Stimulated activated CD4-positive, alpha-beta T cell treated with anti-CD3 and anti-CD28 coated beads, TNF-alpha, amount 100 ng/mL, for 24 hours (primary cell): ENCODE measurements around the gene KDM2B.
A peak's percentile ranks its signal among the peaks of the same experiment; 100 is the strongest.

Source experiments
- DNase-seq, 3 experiments: peaks; one replicate each; pipeline ENCODE4 v3.0.0-alpha.2; 2020; ENCODE audit warnings: low read depth in 3 of 3

The KDM2B gene

GRCh38 chr12:121580959-121581685 lies at the start of gene KDM2B:
Gene KDM2B (minus strand): TSS chr12:121581023. CDS start chr12:121580911, 112 bp downstream.
- no peak for DNase-seq

GRCh38 chr12:121628536-121628935 lies 47.7 kb upstream of the KDM2B start:
- DNase-seq, result no peak

GRCh38 chr12:121628037-121628436 lies 47.2 kb upstream of the KDM2B start:
- DNase-seq, result no peak

GRCh38 chr12:121626853-121627640 lies 46.2 kb upstream of the KDM2B start:
- peak; percentile 79 to 92 (median 80) for DNase-seq

- DNase-seq, result peak; percentile 84 to 97 (median 90)
These were observed 45.4 kb upstream of the KDM2B start, which contains the start of gene ORAI1 for GRCh38 chr12:121626087-121626852. Gene ORAI1 (plus strand): TSS chr12:121626530.

- DNase-seq, result no peak
These were observed 39.6 kb upstream of the KDM2B start for GRCh38 chr12:121620333-121620891.

- DNase-seq, result no peak
These were observed 37.9 kb upstream of the KDM2B start for GRCh38 chr12:121618659-121619233.

- DNase-seq, result no peak
These were observed 34.1 kb upstream of the KDM2B start for GRCh38 chr12:121614872-121615467.

GRCh38 chr12:121613462-121613861 lies 32.6 kb upstream of the KDM2B start:
- DNase-seq, result no peak

- peak in 1 of 3 experiments; percentile 38 for DNase-seq
These were observed 30.5 kb upstream of the KDM2B start for GRCh38 chr12:121611306-121611705.

- DNase-seq, result no peak
These were observed 29.7 kb upstream of the KDM2B start for GRCh38 chr12:121610239-121611149.

- no peak for DNase-seq
These were observed 27.5 kb upstream of the KDM2B start for GRCh38 chr12:121608301-121608700.

GRCh38 chr12:121603581-121603980 lies 22.8 kb upstream of the KDM2B start:
- no peak for DNase-seq

- DNase-seq, result no peak
These were observed 21.9 kb upstream of the KDM2B start for GRCh38 chr12:121602766-121603165.

GRCh38 chr12:121600702-121601336 lies 20.0 kb upstream of the KDM2B start:
- DNase-seq, result no peak

GRCh38 chr12:121596526-121596925 lies 15.7 kb upstream of the KDM2B start:
- no peak for DNase-seq

- no peak for DNase-seq
These were observed 14.7 kb upstream of the KDM2B start for GRCh38 chr12:121595520-121595919.

- DNase-seq, result no peak
These were observed 11.5 kb upstream of the KDM2B start for GRCh38 chr12:121592320-121592719.

- DNase-seq, result peak in 2 of 3 experiments; percentile 29 to 53
These were observed 9.8 kb upstream of the KDM2B start for GRCh38 chr12:121590476-121591143.
